IgD-negative memory B cell (primary cell): Measurements from ENCODE around the gene NOTCH1. TPM values are rescaled to one million over a fixed set of nuclear protein-coding genes. Genes with fewer than 3 reads are reported as not detected.

Experiments used
- H3K27ac Mint-ChIP-seq, 3 donors: one replicate each; pipeline ENCODE4 v1.8.0; 2020 to 2022; ENCODE audit warnings: mild to moderate bottlenecking in 3 of 3, mixed read lengths in 3 of 3, moderate library complexity in 1 of 3
- H3K27me3 Mint-ChIP-seq: one replicate; pipeline ENCODE4 v1.8.0; 2021; ENCODE audit warnings: mixed read lengths
- H3K36me3 Mint-ChIP-seq: one replicate; pipeline ENCODE4 v1.8.0; 2020; ENCODE audit warnings: mild to moderate bottlenecking, mixed read lengths
- H3K4me1 Mint-ChIP-seq, 3 donors: one replicate each; pipeline ENCODE4 v1.8.0; 2020 to 2022; ENCODE audit warnings: mixed read lengths in 3 of 3, mild to moderate bottlenecking in 1 of 3
- H3K4me3 Mint-ChIP-seq, 4 donors: one replicate each; pipeline ENCODE4 v1.8.0; 2020 to 2022; ENCODE audit warnings: mild to moderate bottlenecking in 4 of 4, mixed read lengths in 4 of 4, moderate library complexity in 3 of 4
- H3K9me3 Mint-ChIP-seq, 3 donors: one replicate each; pipeline ENCODE4 v1.8.0; 2020 to 2021; ENCODE audit warnings: mixed read lengths in 3 of 3, mild to moderate bottlenecking in 1 of 3
- polyA plus RNA-seq: library from polyadenylated mRNA; unstranded; fragments of 300-500 nt; fragmentation: Illumina TruSeq; gene quantifications from one replicate; pipeline ENCODE4 v1.2.3, GENCODE V29; 2021

The NOTCH1 gene
- polyA plus RNA-seq, 1 donor from 2014 or later: 3.5 TPM

GRCh38 chr9:136494531-136495215, 51.2 kb downstream of the NOTCH1 start:
- H3K36me3 Mint-ChIP-seq: no peaks in the 10 kb centered on the region

GRCh38 chr9:136494012-136494411, 51.8 kb downstream of the NOTCH1 start:
- H3K9me3 Mint-ChIP-seq: no peaks in the 10 kb centered on the region
- no peaks in the 10 kb centered on the region for H3K27me3 Mint-ChIP-seq
- H3K4me1 Mint-ChIP-seq: no peaks in the 10 kb centered on the region
- no peak overlapping the region for H3K27ac Mint-ChIP-seq
- no peaks in the 10 kb centered on the region for H3K36me3 Mint-ChIP-seq
- H3K4me3 Mint-ChIP-seq: no peak overlapping the region

More at GRCh38 chr9:136494531-136495215, 51.2 kb downstream of the NOTCH1 start:
- no peaks in the 10 kb centered on the region for H3K4me1 Mint-ChIP-seq
- H3K27ac Mint-ChIP-seq: no peak overlapping the region
- no peaks in the 10 kb centered on the region for H3K27me3 Mint-ChIP-seq
- no peak overlapping the region for H3K4me3 Mint-ChIP-seq
- no peaks in the 10 kb centered on the region for H3K9me3 Mint-ChIP-seq

DNA sequence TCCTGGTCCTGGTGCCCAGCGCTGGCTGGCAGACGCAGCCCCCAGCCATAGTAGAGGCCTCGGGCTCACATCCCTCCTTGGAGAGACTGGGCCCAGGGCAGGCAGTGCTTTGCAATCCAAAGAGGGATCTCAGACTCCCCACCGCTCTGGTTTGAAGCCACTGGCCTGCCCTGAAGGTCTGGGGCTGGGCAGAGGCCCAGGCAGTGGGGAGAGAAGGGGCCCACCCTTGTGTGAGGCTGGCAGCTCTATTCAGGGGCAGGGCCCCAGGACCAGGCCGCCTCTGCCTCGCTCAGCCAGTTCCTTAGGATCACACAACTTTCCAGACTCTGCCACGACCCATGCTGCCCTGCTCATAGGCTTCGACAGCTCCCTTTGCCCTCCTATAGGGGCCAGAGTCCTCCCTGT, 52.3 kb downstream of the NOTCH1 start:
- H3K36me3 Mint-ChIP-seq: no peaks in the 10 kb centered on the region
- no peaks in the 10 kb centered on the region for H3K27me3 Mint-ChIP-seq
- no peaks in the 10 kb centered on the region for H3K4me1 Mint-ChIP-seq
- H3K27ac Mint-ChIP-seq: no peak overlapping the region
- H3K4me3 Mint-ChIP-seq: no peak overlapping the region
- no peaks in the 10 kb centered on the region for H3K9me3 Mint-ChIP-seq

DNA sequence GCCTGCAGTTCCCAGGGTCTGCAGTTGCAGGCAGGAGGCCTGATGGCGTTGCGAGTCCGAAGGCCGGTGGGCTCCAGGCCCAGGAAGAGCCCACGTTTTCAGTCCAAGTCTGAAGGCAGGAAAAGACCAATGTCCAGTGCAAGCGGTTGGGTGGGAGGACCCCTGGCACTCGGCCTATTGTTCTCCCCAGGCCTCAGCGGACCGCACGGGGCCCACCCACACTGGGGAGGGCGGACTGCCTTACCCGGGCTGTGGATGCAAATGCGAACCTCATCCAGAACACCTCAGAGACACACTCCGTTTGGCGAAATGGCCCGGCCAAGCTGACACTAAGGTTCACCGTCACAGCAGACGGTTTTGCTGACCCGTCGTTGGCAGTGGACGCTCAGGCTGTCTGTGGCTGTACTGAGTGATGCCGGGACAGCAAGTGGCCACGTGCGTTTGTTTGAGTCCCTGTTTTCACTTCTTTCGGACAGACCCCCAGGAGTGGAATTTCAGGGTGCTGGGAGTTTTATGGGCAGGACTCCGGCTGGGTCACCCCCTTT, 52.8 kb downstream of the NOTCH1 start:
- Mint-ChIP-seq H3K4me1 (no peaks in the 10 kb centered on the region), H3K4me3 (no peak overlapping the region), H3K9me3 (no peaks in the 10 kb centered on the region), H3K36me3 (no peaks in the 10 kb centered on the region), H3K27ac (no peak overlapping the region), H3K27me3 (no peaks in the 10 kb centered on the region)

DNA sequence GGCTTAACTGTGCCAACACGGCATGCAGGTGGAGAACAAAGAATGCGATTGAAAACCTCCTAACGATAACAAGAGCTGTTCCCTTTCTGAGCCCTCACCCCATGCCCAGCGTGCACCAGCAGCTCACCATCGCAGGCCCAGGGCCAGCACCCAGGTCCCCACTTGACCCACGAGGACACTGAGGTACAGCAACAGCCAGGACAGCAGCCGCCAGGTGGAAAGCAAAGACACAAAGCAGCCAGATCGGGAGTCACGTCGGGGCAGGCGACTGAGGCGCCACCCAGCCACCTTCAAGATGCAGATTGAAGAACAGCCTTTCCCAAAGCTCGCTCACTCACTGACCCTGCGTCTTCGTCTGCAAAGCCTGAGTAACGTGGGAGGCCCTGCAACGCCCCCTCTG, 56.1 kb downstream of the NOTCH1 start:
- Mint-ChIP-seq H3K4me1 (peaks cover 0 to 4% (median 0%) of the 10 kb centered on the region in 3 donors), H3K9me3 (no peaks in the 10 kb centered on the region), H3K4me3 (no peak overlapping the region), H3K27me3 (no peaks in the 10 kb centered on the region), H3K27ac (no peak overlapping the region), H3K36me3 (no peaks in the 10 kb centered on the region)

DNA sequence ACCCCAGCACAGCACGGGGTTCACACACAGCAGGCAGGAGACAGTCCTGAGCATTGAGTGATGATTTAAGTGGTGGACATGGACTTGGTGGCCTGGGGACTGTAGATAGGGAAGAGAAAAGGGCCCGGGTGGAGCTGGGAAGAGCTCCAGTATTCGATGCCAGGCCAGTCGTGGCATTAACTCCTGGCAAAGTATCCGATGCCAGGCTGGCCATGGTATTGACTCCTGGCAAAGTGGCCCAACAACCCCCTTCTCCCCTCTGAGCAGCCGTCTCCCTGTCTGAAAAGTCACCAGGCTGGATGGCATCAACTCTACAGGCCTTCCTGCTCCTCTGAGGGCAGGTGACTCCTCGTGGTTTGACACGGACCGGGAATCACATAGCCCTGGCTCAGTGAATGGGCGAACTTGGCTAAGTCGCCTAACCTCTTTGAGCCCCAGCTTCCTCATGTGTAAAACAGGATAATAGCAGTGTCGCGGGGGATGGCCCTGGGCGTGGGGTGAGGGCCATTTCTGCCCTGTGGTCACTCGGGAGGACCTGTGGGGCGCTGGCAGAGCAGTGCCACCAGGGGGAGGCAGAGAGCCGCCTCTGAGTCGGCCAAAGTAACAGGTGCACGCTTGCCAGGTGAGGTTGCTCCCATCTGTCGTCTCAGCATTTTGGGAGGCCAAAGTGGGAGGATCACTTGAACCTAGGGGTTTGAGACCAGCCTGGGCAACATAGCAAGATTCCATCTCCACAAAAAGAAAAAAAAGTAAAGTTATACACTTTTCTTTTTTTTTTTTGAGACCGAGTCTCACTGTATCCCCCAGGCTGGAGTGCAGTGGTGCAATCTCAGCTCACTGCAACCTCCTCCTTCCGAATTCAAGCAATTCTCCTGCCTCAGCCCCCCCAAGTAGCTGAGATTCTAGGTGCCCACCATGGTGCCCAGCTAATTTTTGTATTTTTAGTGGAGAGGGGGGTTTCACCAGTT, 57.3 kb downstream of the NOTCH1 start:
- peak overlapping the region in 1 of 3 donors; percentile 87 for H3K27ac Mint-ChIP-seq
- peaks cover 0 to 4% (median 0%) of the 10 kb centered on the region in 3 donors for H3K4me1 Mint-ChIP-seq
- H3K4me3 Mint-ChIP-seq: peak overlapping the region in 1 of 4 donors; percentile 84
- no peaks in the 10 kb centered on the region for H3K9me3 Mint-ChIP-seq
- no peaks in the 10 kb centered on the region for H3K27me3 Mint-ChIP-seq
- H3K36me3 Mint-ChIP-seq: no peaks in the 10 kb centered on the region

DNA sequence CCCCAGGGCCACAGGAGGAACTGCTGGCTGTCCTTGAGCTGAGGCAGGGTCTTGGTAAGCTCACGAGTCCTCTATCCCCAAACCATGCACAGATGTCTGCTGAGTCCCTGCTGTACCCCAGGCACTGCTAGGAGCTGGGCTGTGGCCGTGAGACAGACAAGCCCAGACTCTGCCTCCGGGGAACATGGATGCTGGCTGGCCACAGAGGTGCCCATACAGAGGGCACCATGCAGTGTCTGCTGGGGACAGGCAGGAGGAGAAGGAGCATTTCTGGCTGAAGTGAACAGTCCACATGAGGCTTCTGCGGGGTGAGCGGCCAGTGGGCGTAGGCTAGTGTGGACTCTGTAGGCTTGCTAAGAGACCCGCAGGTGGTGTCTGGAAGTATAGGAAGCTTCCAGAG, 58.2 kb downstream of the NOTCH1 start:
- H3K27me3 Mint-ChIP-seq: no peaks in the 10 kb centered on the region
- no peaks in the 10 kb centered on the region for H3K36me3 Mint-ChIP-seq

GRCh38 chr9:136486823-136487620, 58.8 kb downstream of the NOTCH1 start:
- Mint-ChIP-seq H3K4me1 (peaks cover 4 to 6% (median 6%) of the 10 kb centered on the region in 3 donors), H3K9me3 (no peaks in the 10 kb centered on the region), H3K36me3 (no peaks in the 10 kb centered on the region), H3K27me3 (no peaks in the 10 kb centered on the region), H3K4me3 (peak overlapping the region in 1 of 4 donors; percentile 35), H3K27ac (peak overlapping the region in 1 of 3 donors; percentile 99)

More for the DNA sequence above, 58.2 kb downstream of the NOTCH1 start:
- H3K4me3 Mint-ChIP-seq: peak overlapping the region in 1 of 4 donors; percentile 35
- peaks cover 0 to 4% (median 2%) of the 10 kb centered on the region in 3 donors for H3K4me1 Mint-ChIP-seq
- H3K27ac Mint-ChIP-seq: peak overlapping the region in 1 of 3 donors; percentile 58
- H3K9me3 Mint-ChIP-seq: no peaks in the 10 kb centered on the region

- H3K36me3 Mint-ChIP-seq: no peaks in the 10 kb centered on the region
- H3K4me3 Mint-ChIP-seq: peak overlapping the region in 1 of 4 donors; percentile 91
- peak overlapping the region in 1 of 3 donors; percentile 99 for H3K27ac Mint-ChIP-seq
- peaks cover 10 to 14% (median 11%) of the 10 kb centered on the region in 3 donors for H3K4me1 Mint-ChIP-seq
- H3K27me3 Mint-ChIP-seq: no peaks in the 10 kb centered on the region
- no peaks in the 10 kb centered on the region for H3K9me3 Mint-ChIP-seq
Measured at GRCh38 chr9:136486131-136486530, 59.7 kb downstream of the NOTCH1 start.

GRCh38 chr9:136485049-136486045, 60.5 kb downstream of the NOTCH1 start:
- Mint-ChIP-seq H3K4me1 (peaks cover 10 to 17% (median 12%) of the 10 kb centered on the region in 3 donors), H3K27ac (peak overlapping the region in 2 of 3 donors; percentile 91 to 99), H3K36me3 (no peaks in the 10 kb centered on the region), H3K27me3 (no peaks in the 10 kb centered on the region), H3K9me3 (no peaks in the 10 kb centered on the region), H3K4me3 (peak overlapping the region; percentile 55 to 91 (median 74))

DNA sequence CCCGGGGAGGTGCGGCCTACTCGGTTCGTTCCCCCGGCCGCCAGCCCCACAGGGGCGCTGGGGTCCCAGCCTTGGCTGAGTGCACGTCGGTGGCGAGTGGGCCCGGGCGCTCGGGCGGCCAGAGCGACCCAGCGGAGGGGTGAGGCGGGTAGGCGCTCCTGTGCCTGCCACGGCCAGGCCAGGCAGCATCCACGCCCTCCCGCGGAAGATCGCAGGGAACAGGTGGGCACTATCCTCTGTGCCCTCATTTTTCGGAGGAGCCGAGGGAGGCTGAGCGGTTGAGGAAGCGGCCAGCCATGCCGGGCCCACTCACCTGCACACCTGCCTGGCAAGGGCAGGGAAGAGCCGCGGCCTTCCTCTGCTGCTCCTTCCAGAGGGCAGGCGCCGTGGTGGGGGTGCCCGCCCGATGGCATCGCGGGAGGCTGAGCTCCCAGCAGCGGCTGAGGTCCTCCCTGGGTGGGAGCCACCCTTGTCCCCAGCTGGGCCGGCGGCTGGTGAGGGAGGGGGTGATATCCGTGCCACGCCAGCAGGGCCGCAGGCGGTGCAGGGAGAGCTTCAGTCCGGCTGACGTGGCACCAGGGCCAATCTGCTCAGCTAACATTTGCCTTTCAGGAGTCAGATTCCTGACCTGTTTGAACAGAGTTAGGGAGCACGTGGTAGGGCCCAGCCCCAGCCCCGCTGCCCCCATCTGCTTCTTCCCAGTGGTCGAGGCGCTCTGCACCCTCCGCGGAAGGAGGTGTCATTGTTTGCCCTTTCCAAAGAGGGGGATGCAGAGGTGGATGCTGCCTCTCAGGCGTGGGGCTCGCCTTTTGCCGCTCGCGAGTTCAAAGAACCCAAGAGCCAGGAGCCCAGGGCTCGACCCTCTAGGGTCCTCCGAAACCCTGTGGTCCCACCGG, 61.4 kb downstream of the NOTCH1 start:
- H3K4me1 Mint-ChIP-seq: peaks cover 15 to 22% (median 16%) of the 10 kb centered on the region in 3 donors
- no peaks in the 10 kb centered on the region for H3K9me3 Mint-ChIP-seq
- no peaks in the 10 kb centered on the region for H3K27me3 Mint-ChIP-seq
- H3K27ac Mint-ChIP-seq: peak overlapping the region in 2 of 3 donors; percentile 91 to 99
- H3K36me3 Mint-ChIP-seq: no peaks in the 10 kb centered on the region
- H3K4me3 Mint-ChIP-seq: peak overlapping the region; percentile 55 to 91 (median 74)

DNA sequence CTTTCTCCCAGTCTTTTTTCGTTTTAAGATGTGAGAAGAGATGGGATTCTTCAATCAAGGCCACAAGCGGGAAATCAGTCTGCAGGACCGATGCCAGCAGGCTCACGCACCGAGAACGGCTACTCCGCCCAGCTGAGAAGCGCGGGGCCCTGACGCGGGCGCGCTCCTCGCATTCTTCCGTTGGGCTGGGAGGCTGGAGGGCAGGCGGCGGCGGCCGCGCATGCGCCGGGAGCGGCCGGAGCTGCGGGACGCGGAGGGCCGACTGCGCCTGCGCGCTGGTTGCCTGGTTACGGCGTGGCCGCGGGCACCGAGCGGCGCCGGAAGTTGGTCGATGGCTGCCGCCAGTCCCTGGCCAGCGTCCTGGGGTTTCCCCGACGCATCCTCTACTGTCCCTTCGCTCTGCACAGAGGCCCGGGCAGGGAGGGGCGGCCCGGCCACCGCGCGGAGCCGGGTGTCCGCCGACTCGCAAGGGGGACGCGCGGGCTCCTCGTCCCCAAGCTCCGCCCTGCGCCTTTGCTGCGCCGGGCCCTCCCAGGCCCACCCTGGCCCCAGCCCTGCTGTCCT, 62.2 kb downstream of the NOTCH1 start:
- Mint-ChIP-seq H3K4me3 (peak overlapping the region; percentile 91 to 99 (median 96)), H3K27me3 (no peaks in the 10 kb centered on the region), H3K4me1 (peaks cover 18 to 26% (median 20%) of the 10 kb centered on the region in 3 donors), H3K9me3 (no peaks in the 10 kb centered on the region), H3K27ac (peak overlapping the region; percentile 90 to 98 (median 98)), H3K36me3 (no peaks in the 10 kb centered on the region)
